ENCODE data around the gene EML1. TPM values are rescaled to one million over a fixed set of nuclear protein-coding genes. Genes with fewer than 3 reads are reported as not detected.

Gene EML1
- total RNA-seq, 1 donor from 2014 or later: 42.9 TPM

DNA sequence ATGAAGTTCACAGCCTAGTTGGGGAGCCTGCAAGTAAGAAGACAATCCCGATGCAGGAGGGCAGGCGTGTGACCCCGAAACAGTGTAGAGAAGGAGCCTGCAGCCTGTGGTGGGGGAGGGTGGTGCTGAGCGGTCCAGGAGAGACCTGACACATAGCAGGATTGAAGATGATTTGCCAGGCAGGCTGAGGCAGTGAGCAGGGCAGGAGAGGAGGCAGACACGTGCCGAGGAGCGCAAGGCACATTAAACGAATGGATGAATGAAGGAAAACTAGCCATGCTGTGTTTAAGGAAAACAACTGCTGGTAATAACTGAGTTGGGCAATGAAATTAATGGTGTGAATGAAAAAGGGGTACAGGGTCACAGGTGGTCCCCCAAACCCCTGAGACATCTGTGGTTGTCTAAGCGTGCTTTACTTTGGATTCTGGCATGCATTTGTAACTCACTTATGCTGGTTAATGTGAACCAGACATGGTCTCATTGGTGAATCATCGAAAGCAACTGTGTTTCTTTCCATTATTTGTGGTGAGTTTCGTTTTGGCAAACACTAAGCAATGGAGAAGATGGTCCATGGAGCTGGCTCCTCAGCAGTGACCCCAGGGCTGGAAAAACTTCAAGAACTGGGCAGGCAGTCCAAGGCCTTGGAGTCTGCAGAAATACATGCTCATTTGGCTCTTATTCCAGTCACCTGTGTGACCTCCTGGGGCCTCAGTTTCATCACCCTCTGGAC, 175.1 kb downstream of the EML1 start:
- intact Hi-C loops (cut with micrococcal nuclease): no loop called here
- DNase-seq: no peak

GRCh38 chr14:99968941-99969340, 175.7 kb downstream of the EML1 start:
- DNase-seq (no peak), ATAC-seq (no peak)
- intact Hi-C loops (cut with micrococcal nuclease): no loop called here

More for the DNA sequence above, 175.1 kb downstream of the EML1 start:
- no peak for ATAC-seq

- DNase-seq (no peak), ATAC-seq (no peak)
- intact Hi-C loops (cut with micrococcal nuclease): no loop called here
These were observed 176.6 kb downstream of the EML1 start for GRCh38 chr14:99969673-99970322.

GRCh38 chr14:99971087-99971940, 178.1 kb downstream of the EML1 start:
- intact Hi-C loops (cut with micrococcal nuclease): no loop called here
- ATAC-seq (peak; percentile 96), DNase-seq (peak; percentile 87)

GRCh38 chr14:99971941-99972747, 178.9 kb downstream of the EML1 start:
- ATAC-seq (peak; percentile 2), DNase-seq (peak; percentile 40)
- intact Hi-C loops (cut with micrococcal nuclease): no loop called here

DNA sequence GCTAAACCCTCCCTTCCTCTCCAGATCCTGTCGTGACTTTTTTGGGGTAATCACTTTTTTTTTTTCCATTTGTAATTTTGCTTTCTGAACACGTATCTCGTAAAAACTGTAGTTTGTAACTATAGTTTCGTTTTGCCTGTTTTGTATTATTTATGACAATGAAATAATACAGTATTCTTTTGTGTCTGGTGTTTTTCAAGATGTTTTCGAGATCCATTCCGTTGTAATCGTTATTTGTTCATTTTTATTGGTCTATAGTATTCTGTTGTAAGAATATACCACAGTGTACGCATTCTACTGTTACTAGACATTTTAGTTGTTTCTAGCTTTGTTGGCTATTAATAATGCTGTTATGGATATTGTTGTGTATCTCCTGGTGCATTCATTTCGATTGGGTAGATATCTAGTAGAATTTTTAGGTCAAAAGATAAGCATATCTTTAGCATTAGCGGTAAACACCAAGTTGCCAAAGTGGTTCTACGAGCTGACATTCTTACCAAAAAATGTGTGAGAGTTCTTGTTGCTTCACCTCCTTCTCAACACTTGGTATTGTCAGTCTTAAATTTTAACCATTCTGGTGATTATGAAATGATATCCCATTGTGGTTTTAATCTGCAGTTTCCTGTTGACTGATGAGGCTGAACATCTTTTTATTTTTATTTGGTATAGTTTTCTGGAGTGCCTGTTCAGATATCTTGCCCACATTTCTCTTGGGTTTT, 179.7 kb downstream of the EML1 start:
- intact Hi-C loops (cut with micrococcal nuclease): no loop called here
- no peak for DNase-seq
- no peak for ATAC-seq

DNA sequence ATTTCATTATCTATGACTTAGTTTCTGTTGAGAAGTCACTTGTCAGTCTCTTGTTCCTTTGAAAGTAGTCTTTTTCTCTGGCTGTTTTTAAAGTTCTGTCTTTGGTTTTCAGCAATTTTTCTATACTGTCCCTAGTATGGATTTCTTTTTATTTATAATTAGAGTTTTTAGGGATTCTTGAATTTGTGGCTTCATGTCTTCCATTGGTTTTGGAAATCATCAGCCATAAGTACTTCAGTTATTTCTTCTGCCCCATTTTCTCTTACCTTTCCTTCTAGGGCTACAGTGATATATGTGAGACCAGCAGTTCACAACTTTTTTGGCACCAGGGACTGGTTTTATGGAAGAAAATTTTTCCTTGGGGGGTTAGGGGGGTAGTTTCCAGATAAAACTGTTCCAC, 182.0 kb downstream of the EML1 start:
- intact Hi-C loops (cut with micrococcal nuclease): no loop called here
- DNase-seq: no peak
- no peak for ATAC-seq

GRCh38 chr14:99976021-99976420, 182.8 kb downstream of the EML1 start:
- DNase-seq: no peak
- intact Hi-C loops (cut with micrococcal nuclease): no loop called here
- ATAC-seq: no peak

- DNase-seq (no peak), ATAC-seq (no peak)
- intact Hi-C loops (cut with micrococcal nuclease): no loop called here
These were observed 183.5 kb downstream of the EML1 start for GRCh38 chr14:99976681-99977080.

DNA sequence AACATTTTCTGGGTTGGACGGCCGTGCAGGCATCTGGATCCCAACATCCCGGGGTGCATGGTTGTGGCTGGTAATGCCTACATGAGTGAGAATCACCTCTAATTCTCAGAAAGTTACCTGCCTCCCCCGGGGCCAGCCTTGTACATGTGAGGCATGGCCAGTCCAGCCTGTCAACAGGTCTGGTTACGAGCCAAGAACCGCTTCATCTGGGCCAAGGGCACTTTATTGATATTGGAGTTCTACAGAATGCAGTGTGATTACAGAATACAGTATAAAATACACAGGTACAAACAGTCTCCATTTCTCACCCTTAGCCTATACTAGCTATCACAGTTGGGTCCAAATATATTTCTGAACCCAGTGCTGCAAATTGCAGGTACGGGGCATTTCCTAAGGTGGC, 187.1 kb downstream of the EML1 start:
- DNase-seq (no peak), ATAC-seq (no peak)
- intact Hi-C loops (cut with micrococcal nuclease): loop anchor here (5.0 kb wide), 1 partner anchor 127 kb away; no protein-coding TSS in a partner anchor

- intact Hi-C loops (cut with micrococcal nuclease): loop anchor here (5.0 kb wide), 1 partner anchor 125 kb away; no protein-coding TSS in a partner anchor
- ATAC-seq (no peak), DNase-seq (no peak)
These were observed 188.6 kb downstream of the EML1 start for GRCh38 chr14:99981806-99982205.

GRCh38 chr14:99982537-99983250, 189.5 kb downstream of the EML1 start:
- ATAC-seq: peak; percentile 90
- intact Hi-C loops (cut with micrococcal nuclease): loop anchor here (5.0 kb wide), 1 partner anchor 125 kb away; no protein-coding TSS in a partner anchor
- DNase-seq: peak; percentile 29

DNA sequence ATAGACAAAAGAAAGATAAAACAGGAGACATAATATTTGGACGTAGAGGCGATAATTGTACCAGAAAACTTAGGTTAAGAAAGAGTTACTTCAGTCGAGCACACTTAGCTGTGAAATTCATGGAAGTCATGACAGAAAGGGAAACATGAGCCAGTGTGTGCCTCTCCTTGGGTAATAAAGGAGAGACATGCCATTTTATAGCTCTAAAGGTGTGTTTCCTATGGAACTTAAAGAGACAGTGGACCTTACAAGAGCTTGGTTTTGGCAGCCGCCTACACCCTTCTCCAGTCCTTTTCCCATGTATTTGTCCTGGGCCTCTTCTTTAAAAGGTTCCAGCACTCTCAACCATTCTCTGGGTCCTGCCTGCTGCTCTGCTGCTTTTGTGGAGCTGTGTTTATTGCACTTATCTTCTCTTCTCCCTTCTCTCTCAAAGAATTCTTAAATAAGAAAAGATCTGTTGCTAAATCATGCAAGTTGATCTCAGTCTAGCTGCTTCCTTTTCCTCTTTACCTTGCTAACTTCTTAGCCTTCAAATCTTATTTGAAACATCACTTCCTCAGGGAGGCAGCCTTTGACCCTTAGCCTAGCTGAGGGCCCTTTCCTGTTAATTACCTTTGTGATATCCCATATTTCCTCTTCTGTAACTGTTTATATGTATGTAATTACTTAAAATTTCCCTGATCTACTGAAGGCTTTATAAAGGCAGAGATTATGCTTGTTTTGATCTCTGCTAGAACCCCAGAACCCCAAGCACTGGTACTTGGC, 190.2 kb downstream of the EML1 start:
- ATAC-seq (no peak), DNase-seq (no peak)
- intact Hi-C loops (cut with micrococcal nuclease): loop anchor here (5.0 kb wide), 1 partner anchor 124 kb away; no protein-coding TSS in a partner anchor

DNA sequence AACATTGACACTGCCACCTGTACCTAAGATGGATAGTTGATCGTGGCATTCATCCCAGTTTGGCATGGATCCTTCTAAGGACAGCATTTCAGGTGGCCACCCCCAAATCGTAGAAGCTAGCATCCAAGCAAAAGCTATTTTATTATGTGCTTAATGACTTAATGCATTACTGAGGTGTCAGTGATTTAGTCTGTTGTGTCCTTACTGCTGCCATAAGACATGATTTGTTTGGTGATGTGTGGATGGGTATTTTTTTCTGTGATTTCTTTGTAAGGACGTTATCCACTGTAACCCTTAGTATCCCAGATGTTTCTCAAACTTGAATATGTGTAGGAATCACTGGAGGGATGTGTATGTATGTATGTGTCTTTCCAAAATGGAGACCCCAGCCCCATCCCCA, 190.8 kb downstream of the EML1 start:
- DNase-seq: no peak
- intact Hi-C loops (cut with micrococcal nuclease): loop anchor here (5.0 kb wide), 1 partner anchor 123 kb away; no protein-coding TSS in a partner anchor
- no peak for ATAC-seq

DNA sequence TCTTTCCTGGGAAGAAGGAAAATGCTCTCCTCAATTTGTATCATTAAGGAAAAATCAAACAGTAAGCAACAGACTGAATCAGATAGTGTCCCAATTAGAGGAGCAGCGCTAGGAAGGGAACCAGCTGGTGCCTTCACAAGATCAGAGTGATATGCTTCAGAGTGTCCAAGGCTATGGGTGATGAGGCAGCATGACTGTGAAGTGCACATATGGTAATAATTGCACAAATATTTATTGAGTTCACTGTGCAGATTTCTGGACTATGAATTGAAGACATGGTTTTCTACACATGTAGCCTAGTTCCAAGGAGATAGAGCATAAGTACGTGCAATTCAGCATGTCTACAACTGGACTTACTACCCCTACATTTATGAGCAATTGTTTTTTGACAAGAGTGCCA, 193.2 kb downstream of the EML1 start:
- ATAC-seq: no peak
- DNase-seq: no peak
- intact Hi-C loops (cut with micrococcal nuclease): no loop called here

- intact Hi-C loops (cut with micrococcal nuclease): no loop called here
- ATAC-seq (no peak), DNase-seq (no peak)
These were observed 195.8 kb downstream of the EML1 start for GRCh38 chr14:99989032-99989431.

All from left ventricle myocardium superior (tissue), 1 donor.